Measurements from ENCODE around the gene OR2T29.
"Not testable (repeated sequence)": the region's sequence is repeated elsewhere in the genome, so short reads cannot be mapped to it uniquely, and the experiment has no call there.

OR2T29 gene

GRCh38 chr1:248569049-248569448 lies 6.5 kb upstream of the OR2T29 start:
- H3K4me2 ChIP-seq (ENCODE audit: low read length); H3K9me3 ChIP-seq (ENCODE audit: control insufficient read depth, insufficient read depth, low read length); H3K4me3 ChIP-seq (ENCODE audit: low read length); H3K36me3 ChIP-seq (ENCODE audit: control insufficient read depth, low read length); H3K4me1 ChIP-seq (ENCODE audit: control insufficient read depth, low read length); H3K27me3 ChIP-seq (ENCODE audit: control insufficient read depth, low read length); H3F3A ChIP-seq (ENCODE audit: control insufficient read depth, insufficient read depth); H3K79me2 ChIP-seq (ENCODE audit: control insufficient read depth, low read length); H4K20me1 ChIP-seq (ENCODE audit: control insufficient read depth, insufficient read depth, low read depth, low read length); H3K9me2 ChIP-seq (replicated peaks; ENCODE audit: control insufficient read depth, low read length); H3K27ac ChIP-seq (ENCODE audit: low read depth, low read length): not testable (repeated sequence)

GRCh38 chr1:248565530-248566373 lies 3.2 kb upstream of the OR2T29 start:
- not testable (repeated sequence) for H3F3A ChIP-seq (ENCODE audit: control insufficient read depth, insufficient read depth); H3K4me2 ChIP-seq (ENCODE audit: low read length)

GRCh38 chr1:248551027-248551426 lies 11.5 kb downstream of the OR2T29 start:
- not testable (repeated sequence) for H3K4me3 ChIP-seq (ENCODE audit: low read length); H3F3A ChIP-seq (ENCODE audit: control insufficient read depth, insufficient read depth)

More at GRCh38 chr1:248565530-248566373, 3.2 kb upstream of the OR2T29 start:
- not testable (repeated sequence) for H3K27me3 ChIP-seq (ENCODE audit: control insufficient read depth, low read length); H3K4me3 ChIP-seq (ENCODE audit: low read length); H3K79me2 ChIP-seq (ENCODE audit: control insufficient read depth, low read length); H3K4me1 ChIP-seq (ENCODE audit: control insufficient read depth, low read length); H3K9me3 ChIP-seq (ENCODE audit: control insufficient read depth, insufficient read depth, low read length); H4K20me1 ChIP-seq (ENCODE audit: control insufficient read depth, insufficient read depth, low read depth, low read length); H3K27ac ChIP-seq (ENCODE audit: low read depth, low read length); H3K9me2 ChIP-seq (replicated peaks; ENCODE audit: control insufficient read depth, low read length); H3K36me3 ChIP-seq (ENCODE audit: control insufficient read depth, low read length)

GRCh38 chr1:248547383-248547782 lies 15.2 kb downstream of the OR2T29 start:
- H3K4me2 ChIP-seq (ENCODE audit: low read length); H3K27me3 ChIP-seq (ENCODE audit: control insufficient read depth, low read length); H3K9me3 ChIP-seq (ENCODE audit: control insufficient read depth, insufficient read depth, low read length); H3K4me3 ChIP-seq (ENCODE audit: low read length); H4K20me1 ChIP-seq (ENCODE audit: control insufficient read depth, insufficient read depth, low read depth, low read length); H3K27ac ChIP-seq (ENCODE audit: low read depth, low read length); H3K9me2 ChIP-seq (replicated peaks; ENCODE audit: control insufficient read depth, low read length); H3K79me2 ChIP-seq (ENCODE audit: control insufficient read depth, low read length); H3K4me1 ChIP-seq (ENCODE audit: control insufficient read depth, low read length); H3K36me3 ChIP-seq (ENCODE audit: control insufficient read depth, low read length); H3F3A ChIP-seq (ENCODE audit: control insufficient read depth, insufficient read depth): not testable (repeated sequence)

More at GRCh38 chr1:248551027-248551426, 11.5 kb downstream of the OR2T29 start:
- not testable (repeated sequence) for H4K20me1 ChIP-seq (ENCODE audit: control insufficient read depth, insufficient read depth, low read depth, low read length); H3K9me3 ChIP-seq (ENCODE audit: control insufficient read depth, insufficient read depth, low read length); H3K36me3 ChIP-seq (ENCODE audit: control insufficient read depth, low read length); H3K79me2 ChIP-seq (ENCODE audit: control insufficient read depth, low read length); H3K27ac ChIP-seq (ENCODE audit: low read depth, low read length); H3K9me2 ChIP-seq (replicated peaks; ENCODE audit: control insufficient read depth, low read length); H3K4me1 ChIP-seq (ENCODE audit: control insufficient read depth, low read length); H3K4me2 ChIP-seq (ENCODE audit: low read length); H3K27me3 ChIP-seq (ENCODE audit: control insufficient read depth, low read length)

- H3K4me1 ChIP-seq (ENCODE audit: control insufficient read depth, low read length); H3K4me3 ChIP-seq (ENCODE audit: low read length); H3K79me2 ChIP-seq (ENCODE audit: control insufficient read depth, low read length); H3K9me2 ChIP-seq (replicated peaks; ENCODE audit: control insufficient read depth, low read length); H3K27ac ChIP-seq (ENCODE audit: low read depth, low read length); H3F3A ChIP-seq (ENCODE audit: control insufficient read depth, insufficient read depth); H3K36me3 ChIP-seq (ENCODE audit: control insufficient read depth, low read length); H4K20me1 ChIP-seq (ENCODE audit: control insufficient read depth, insufficient read depth, low read depth, low read length); H3K27me3 ChIP-seq (ENCODE audit: control insufficient read depth, low read length); H3K4me2 ChIP-seq (ENCODE audit: low read length); H3K9me3 ChIP-seq (ENCODE audit: control insufficient read depth, insufficient read depth, low read length): not testable (repeated sequence)
Observed at GRCh38 chr1:248537449-248537848, 25.1 kb downstream of the OR2T29 start.

- H4K20me1 ChIP-seq (ENCODE audit: control insufficient read depth, insufficient read depth, low read depth, low read length): no peaks in the 10 kb centered on the region
- no peaks in the 10 kb centered on the region for H3K4me1 ChIP-seq (ENCODE audit: control insufficient read depth, low read length)
- no peak overlapping the region for H3K4me3 ChIP-seq (ENCODE audit: low read length)
- no peaks in the 10 kb centered on the region for H3K27me3 ChIP-seq (ENCODE audit: control insufficient read depth, low read length)
- H3F3A ChIP-seq (ENCODE audit: control insufficient read depth, insufficient read depth): no peaks in the 10 kb centered on the region
- no peak overlapping the region for H3K27ac ChIP-seq (ENCODE audit: low read depth, low read length)
- no peaks in the 10 kb centered on the region for H3K79me2 ChIP-seq (ENCODE audit: control insufficient read depth, low read length)
- no peaks in the 10 kb centered on the region for H3K9me2 ChIP-seq (replicated peaks; ENCODE audit: control insufficient read depth, low read length)
- no peaks in the 10 kb centered on the region for H3K9me3 ChIP-seq (ENCODE audit: control insufficient read depth, insufficient read depth, low read length)
- H3K36me3 ChIP-seq (ENCODE audit: control insufficient read depth, low read length): no peaks in the 10 kb centered on the region
- TF ChIP-seq CTCF (IDR thresholded peaks at IDR 0.05; ENCODE audit: low read depth, low read length, poor library complexity, severe bottlenecking) (no peak), EZH2phosphoT487 (IDR thresholded peaks at IDR 0.05; ENCODE audit: borderline replicate concordance, low read length) (no peak)
- no peak overlapping the region for H3K4me2 ChIP-seq (ENCODE audit: low read length)
Observed at GRCh38 chr1:248521856-248522255, 40.7 kb downstream of the OR2T29 start.

GRCh38 chr1:248510217-248510616 lies 52.4 kb downstream of the OR2T29 start:
- H3K4me2 ChIP-seq (ENCODE audit: low read length); H3K36me3 ChIP-seq (ENCODE audit: control insufficient read depth, low read length); H3K9me2 ChIP-seq (replicated peaks; ENCODE audit: control insufficient read depth, low read length); H4K20me1 ChIP-seq (ENCODE audit: control insufficient read depth, insufficient read depth, low read depth, low read length); H3K27ac ChIP-seq (ENCODE audit: low read depth, low read length); H3K4me1 ChIP-seq (ENCODE audit: control insufficient read depth, low read length); H3K79me2 ChIP-seq (ENCODE audit: control insufficient read depth, low read length); H3F3A ChIP-seq (ENCODE audit: control insufficient read depth, insufficient read depth); H3K4me3 ChIP-seq (ENCODE audit: low read length); H3K9me3 ChIP-seq (ENCODE audit: control insufficient read depth, insufficient read depth, low read length); H3K27me3 ChIP-seq (ENCODE audit: control insufficient read depth, low read length): not testable (repeated sequence)
